A172 (cell line): ENCODE measurements around the gene DACT2. TPM values are rescaled to one million over a fixed set of nuclear protein-coding genes. Genes with fewer than 3 reads are reported as not detected.

ENCODE experiments used
- DNase-seq: peaks from one replicate; pipeline ENCODE4 v3.0.0-alpha.2; 2015; ENCODE audit warnings: low spot score
- total RNA-seq: library from RNA; depleted of rRNA; stranded (reverse); fragments of >200 nt; shearing (Covaris generic); gene quantifications from 2 replicates; pipeline ENCODE4 v1.2.3, GENCODE V29; 2014; rRNA removed

DACT2 gene
- total RNA-seq, 1 experiment from 2014 or later, result not detected

- no peak for DNase-seq
Measured at GRCh38 chr6:168265827-168266815, 53.5 kb downstream of the DACT2 start.

- no peak for DNase-seq
Measured at GRCh38 chr6:168265394-168265793, 54.2 kb downstream of the DACT2 start.

GRCh38 chr6:168264593-168265335, 54.8 kb downstream of the DACT2 start:
- DNase-seq, result no peak

GRCh38 chr6:168263351-168263905, 56.1 kb downstream of the DACT2 start:
- DNase-seq, result no peak

GRCh38 chr6:168261234-168261633, 58.3 kb downstream of the DACT2 start:
- DNase-seq, result no peak

- DNase-seq, result no peak
Measured at GRCh38 chr6:168260420-168260987, 59.1 kb downstream of the DACT2 start.

- no peak for DNase-seq
Measured at GRCh38 chr6:168258795-168259194, 60.8 kb downstream of the DACT2 start.

- DNase-seq, result no peak
Measured at GRCh38 chr6:168256940-168257339, 62.6 kb downstream of the DACT2 start.

Other genes starting within 250 kb of the DACT2 start
- gene FRMD1, start 240.6 kb downstream of the DACT2 start, total RNA-seq, result not detected in 2 replicates
- not detected in 2 replicates for gene SMOC2, start 121.4 kb upstream of the DACT2 start, total RNA-seq